ENCODE results near the gene DRICH1. TPM values are rescaled to one million over a fixed set of nuclear protein-coding genes. Genes with fewer than 3 reads are reported as not detected.
"Not testable (repeated sequence)": the region's sequence is repeated elsewhere in the genome, so short reads cannot be mapped to it uniquely, and the experiment has no call there.

The DRICH1 gene
- total RNA-seq, 1 experiment from 2014 or later, result 0.15 TPM

- Histone ChIP-seq H3K9ac (ENCODE audit: low read length) (no peak overlapping the region), H4K20me1 (ENCODE audit: low read length) (no peaks in the 10 kb centered on the region), H2AFZ (ENCODE audit: low read length) (no peak overlapping the region), H3F3A (ENCODE audit: low read length, unreplicated experiment) (no peaks in the 10 kb centered on the region), H3K27me3 (ENCODE audit: low read length) (no peaks in the 10 kb centered on the region), H3K4me3 (ENCODE audit: low read length) (no peak overlapping the region), H3K27ac (ENCODE audit: low read length) (no peak overlapping the region), H3K9me2 (replicated peaks; ENCODE audit: low read length) (no peaks in the 10 kb centered on the region), H3K9me3 (ENCODE audit: low read length) (no peaks in the 10 kb centered on the region), H3K79me2 (ENCODE audit: low read length) (no peaks in the 10 kb centered on the region), H3K36me3 (ENCODE audit: low read depth, low read length) (no peaks in the 10 kb centered on the region), H3K4me2 (ENCODE audit: low read length) (no peak overlapping the region), H3K4me1 (ENCODE audit: insufficient read depth, low read length) (no peaks in the 10 kb centered on the region)
- no TSS peak for BruUV-seq (replicated peaks)
- no peak for DNase-seq
- ChIA-PET POLR2A (ENCODE audit: unreplicated experiment) (no interaction called here), CTCF (no interaction called here)
- TF ChIP-seq EZH2phosphoT487 (IDR thresholded peaks at IDR 0.05; ENCODE audit: borderline replicate concordance, low read length) (no peak), EZH2 (IDR thresholded peaks at IDR 0.05; ENCODE audit: low read length, unreplicated experiment) (no peak), CTCF (conservative IDR thresholded peaks at IDR 0.05; ENCODE audit: low read depth, low read length) (no peak)
- no peak for ATAC-seq
- intact Hi-C loops (cut with micrococcal nuclease), result no loop called here
These were observed 38.5 kb upstream of the DRICH1 start for GRCh38 chr22:23670378-23671295.

- H3K36me3 ChIP-seq (ENCODE audit: low read depth, low read length); POLR2A ChIA-PET (ENCODE audit: unreplicated experiment); H3K9ac ChIP-seq (ENCODE audit: low read length); H3K9me3 ChIP-seq (ENCODE audit: low read length); H3K9me2 ChIP-seq (replicated peaks; ENCODE audit: low read length); ATAC-seq; CTCF ChIA-PET; DNase-seq; H3K4me3 ChIP-seq (ENCODE audit: low read length); H3K4me2 ChIP-seq (ENCODE audit: low read length); intact Hi-C loops (cut with micrococcal nuclease); H4K20me1 ChIP-seq (ENCODE audit: low read length); H3K27me3 ChIP-seq (ENCODE audit: low read length); H2AFZ ChIP-seq (ENCODE audit: low read length); H3F3A ChIP-seq (ENCODE audit: low read length, unreplicated experiment); BruUV-seq (replicated peaks); H3K4me1 ChIP-seq (ENCODE audit: insufficient read depth, low read length); H3K27ac ChIP-seq (ENCODE audit: low read length); H3K79me2 ChIP-seq (ENCODE audit: low read length): not testable (repeated sequence)
These were observed 28.3 kb upstream of the DRICH1 start for GRCh38 chr22:23660381-23660780.

GRCh38 chr22:23657727-23658126, 25.6 kb upstream of the DRICH1 start:
- H4K20me1 ChIP-seq (ENCODE audit: low read length), result no peaks in the 10 kb centered on the region
- no peaks in the 10 kb centered on the region for H3K9me3 ChIP-seq (ENCODE audit: low read length)
- ChIA-PET CTCF (no interaction called here), POLR2A (ENCODE audit: unreplicated experiment) (no interaction called here)
- H3K79me2 ChIP-seq (ENCODE audit: low read length), result no peaks in the 10 kb centered on the region
- H3F3A ChIP-seq (ENCODE audit: low read length, unreplicated experiment), result no peaks in the 10 kb centered on the region
- no peaks in the 10 kb centered on the region for H3K27me3 ChIP-seq (ENCODE audit: low read length)
- H3K27ac ChIP-seq (ENCODE audit: low read length), result no peak overlapping the region
- TF ChIP-seq EZH2 (IDR thresholded peaks at IDR 0.05; ENCODE audit: low read length, unreplicated experiment) (no peak), EZH2phosphoT487 (IDR thresholded peaks at IDR 0.05; ENCODE audit: borderline replicate concordance, low read length) (no peak), CTCF (conservative IDR thresholded peaks at IDR 0.05; ENCODE audit: low read depth, low read length) (no peak)
- no peak for ATAC-seq
- no peaks in the 10 kb centered on the region for H3K9me2 ChIP-seq (replicated peaks; ENCODE audit: low read length)
- no peak for DNase-seq
- H3K36me3 ChIP-seq (ENCODE audit: low read depth, low read length), result no peaks in the 10 kb centered on the region
- no TSS peak for BruUV-seq (replicated peaks)
- no peak overlapping the region for H3K4me2 ChIP-seq (ENCODE audit: low read length)
- H2AFZ ChIP-seq (ENCODE audit: low read length), result no peak overlapping the region
- H3K4me3 ChIP-seq (ENCODE audit: low read length), result no peak overlapping the region
- intact Hi-C loops (cut with micrococcal nuclease), result no loop called here
- H3K9ac ChIP-seq (ENCODE audit: low read length), result no peak overlapping the region
- no peaks in the 10 kb centered on the region for H3K4me1 ChIP-seq (ENCODE audit: insufficient read depth, low read length)

All from PC-3 (cell line).